Mesenchymal stem cell (in vitro differentiated cells and primary cell): Measurements from ENCODE around the gene POLR3K.

Source experiments
- DNase-seq: peaks from one replicate; pipeline ENCODE4 v3.0.0-alpha.2; 2013
- H2AFZ ChIP-seq: one replicate; pipeline ENCODE4 v1.6.1; 2013; ENCODE audit warnings: low read depth, mild to moderate bottlenecking, control low read depth, inconsistent platforms, low read length, moderate library complexity
- H2AK5ac ChIP-seq: 2 replicates; pipeline ENCODE4 v1.6.1; 2013; ENCODE audit warnings: low read length, moderate library complexity, mild to moderate bottlenecking, inconsistent platforms; ENCODE audit not compliant: severe bottlenecking
- H2BK120ac ChIP-seq: one replicate; pipeline ENCODE4 v1.6.1; 2013; ENCODE audit warnings: low read depth, mild to moderate bottlenecking, inconsistent platforms, low read length, moderate library complexity
- H2BK12ac ChIP-seq, 2 experiments: one replicate each; pipeline ENCODE4 v1.6.1; 2013; ENCODE audit warnings: inconsistent platforms in 2 of 2, low read length in 2 of 2, mild to moderate bottlenecking in 2 of 2, moderate library complexity in 2 of 2, control low read depth in 1 of 2
- H2BK15ac ChIP-seq: one replicate; pipeline ENCODE4 v1.6.1; 2013; ENCODE audit warnings: mild to moderate bottlenecking, low read depth, inconsistent platforms; ENCODE audit not compliant: poor library complexity, severe bottlenecking
- H2BK5ac ChIP-seq: 2 replicates; pipeline ENCODE4 v1.6.1; 2013; ENCODE audit warnings: low read depth, mild to moderate bottlenecking, low read length, control low read depth, inconsistent platforms; ENCODE audit not compliant: poor library complexity, severe bottlenecking
- H3K14ac ChIP-seq, 2 experiments: one replicate each; pipeline ENCODE4 v1.6.1; 2013; ENCODE audit warnings: inconsistent platforms in 2 of 2, low read length in 2 of 2, control low read depth in 1 of 2, mild to moderate bottlenecking in 1 of 2, moderate library complexity in 1 of 2
- H3K18ac ChIP-seq, 2 experiments: one replicate each; pipeline ENCODE4 v1.6.1; 2013; ENCODE audit warnings: inconsistent platforms in 2 of 2, low read length in 2 of 2, control low read depth in 1 of 2, low read depth in 1 of 2, mild to moderate bottlenecking in 1 of 2
- H3K23ac ChIP-seq, 2 experiments: one replicate each; pipeline ENCODE4 v1.6.1; 2013; ENCODE audit warnings: inconsistent platforms in 2 of 2, low read length in 2 of 2, mild to moderate bottlenecking in 2 of 2, moderate library complexity in 2 of 2, control low read depth in 1 of 2
- H3K27ac ChIP-seq: 2 replicates; pipeline ENCODE4 v1.5.1; 2013; ENCODE audit warnings: mild to moderate bottlenecking, moderate library complexity, low read length, control low read depth, inconsistent platforms; ENCODE audit not compliant: poor library complexity, severe bottlenecking
- H3K27me3 ChIP-seq, 2 experiments: 2 replicates each; pipeline versions ENCODE4 v1.6.1 to v1.7.0; 2013; ENCODE audit warnings: low read length in 2 of 2, mild to moderate bottlenecking in 2 of 2, moderate library complexity in 2 of 2, control low read depth in 1 of 2, inconsistent platforms in 1 of 2; ENCODE audit not compliant: control insufficient read depth in 1 of 2, insufficient read depth in 1 of 2
- H3K36me3 ChIP-seq, 2 experiments: 2 replicates each; pipeline versions ENCODE4 v1.6.1 to v1.7.0; 2013; ENCODE audit warnings: low read length in 2 of 2, control low read depth in 1 of 2, inconsistent platforms in 1 of 2, low read depth in 1 of 2, mild to moderate bottlenecking in 1 of 2; ENCODE audit not compliant: insufficient read depth in 2 of 2, control insufficient read depth in 1 of 2
- H3K4ac ChIP-seq, 2 experiments: one replicate each; pipeline ENCODE4 v1.6.1; 2013; ENCODE audit warnings: inconsistent platforms in 2 of 2, low read length in 2 of 2, mild to moderate bottlenecking in 2 of 2, moderate library complexity in 2 of 2, control low read depth in 1 of 2, low read depth in 1 of 2
- H3K4me1 ChIP-seq: 2 replicates; pipeline ENCODE4 v1.6.1; 2013; ENCODE audit warnings: low read depth, low read length, control low read depth; ENCODE audit not compliant: control insufficient read depth, insufficient read depth
- H3K4me2 ChIP-seq: 2 replicates; pipeline ENCODE4 v1.6.1; 2013; ENCODE audit warnings: low read length, mild to moderate bottlenecking, inconsistent platforms; ENCODE audit not compliant: poor library complexity, severe bottlenecking
- H3K4me3 ChIP-seq, 2 experiments: 2 replicates each; pipeline versions ENCODE4 v1.5.1 to v1.7.0; 2013; ENCODE audit warnings: low read length in 2 of 2, mild to moderate bottlenecking in 2 of 2, control low read depth in 1 of 2, low read depth in 1 of 2; ENCODE audit not compliant: insufficient read depth in 1 of 2
- H3K79me1 ChIP-seq: replicated peaks from 2 replicates; pipeline ENCODE4 v1.6.1; 2013; ENCODE audit warnings: mild to moderate bottlenecking, control low read depth, low read length, inconsistent platforms; ENCODE audit not compliant: poor library complexity, severe bottlenecking
- H3K9ac ChIP-seq: 2 replicates; pipeline ENCODE4 v1.7.0; 2013; ENCODE audit warnings: mild to moderate bottlenecking, low read length, moderate library complexity
- H3K9me3 ChIP-seq: 2 replicates; pipeline ENCODE4 v1.7.0; 2013; ENCODE audit warnings: mild to moderate bottlenecking, low read length; ENCODE audit not compliant: control insufficient read depth
- H4K8ac ChIP-seq: one replicate; pipeline ENCODE4 v1.6.1; 2013; ENCODE audit warnings: inconsistent platforms, mild to moderate bottlenecking, low read length, moderate library complexity
- H4K91ac ChIP-seq: one replicate; pipeline ENCODE4 v1.6.1; 2013; ENCODE audit warnings: mild to moderate bottlenecking, low read length, inconsistent platforms
- WGBS: methylation state at CpG from one replicate; pipeline ENCODE4 v1.1.7; 2013; ENCODE audit warnings: mixed read lengths; 5-methylcytosine and 5-hydroxymethylcytosine counted together

POLR3K gene

GRCh38 chr16:97822-98221 is 44.4 kb upstream of the POLR3K start:
- no peak overlapping the region for H2BK5ac ChIP-seq
- H3K4me1 ChIP-seq = peaks cover 40% of the 10 kb centered on the region
- no peaks in the 10 kb centered on the region for H3K9me3 ChIP-seq
- H3K27me3 ChIP-seq = no peaks in the 10 kb centered on the region
- H2BK120ac ChIP-seq = no peak overlapping the region
- WGBS = 81% methylated on average over 8 of the region's 8 CpGs
- no peak overlapping the region for H2BK12ac ChIP-seq
- no peak overlapping the region for H2BK15ac ChIP-seq
- H3K4me3 ChIP-seq = no peak overlapping the region
- H3K27ac ChIP-seq = no peak overlapping the region
- no peak for DNase-seq
- peaks cover 13% of the 10 kb centered on the region for H3K79me1 ChIP-seq
- H3K9ac ChIP-seq = no peak overlapping the region
- H3K4me2 ChIP-seq = no peak overlapping the region
- no peak overlapping the region for H3K14ac ChIP-seq
- no peak overlapping the region for H2AFZ ChIP-seq
- peaks cover 53 to 61% of the 10 kb centered on the region in 2 experiments for H3K36me3 ChIP-seq
- no peak overlapping the region for H4K8ac ChIP-seq
- H3K23ac ChIP-seq = no peak overlapping the region
- no peak overlapping the region for H3K18ac ChIP-seq
- no peak overlapping the region for H3K4ac ChIP-seq
- no peak overlapping the region for H4K91ac ChIP-seq
- no peak overlapping the region for H2AK5ac ChIP-seq

- H2BK12ac ChIP-seq = no peak overlapping the region
- H2BK15ac ChIP-seq = no peak overlapping the region
- no peak overlapping the region for H4K8ac ChIP-seq
- WGBS = 11% methylated on average over 11 of the region's 11 CpGs
- DNase-seq = peak; percentile 91
- H3K4me2 ChIP-seq = no peak overlapping the region
- H4K91ac ChIP-seq = no peak overlapping the region
- no peak overlapping the region for H2AK5ac ChIP-seq
- H2AFZ ChIP-seq = no peak overlapping the region
- H2BK5ac ChIP-seq = no peak overlapping the region
- H2BK120ac ChIP-seq = no peak overlapping the region
- H3K9ac ChIP-seq = no peak overlapping the region
- peaks cover 44% of the 10 kb centered on the region for H3K4me1 ChIP-seq
- H3K27me3 ChIP-seq = no peaks in the 10 kb centered on the region
- H3K18ac ChIP-seq = no peak overlapping the region
- H3K9me3 ChIP-seq = no peaks in the 10 kb centered on the region
- no peak overlapping the region for H3K27ac ChIP-seq
- no peak overlapping the region for H3K14ac ChIP-seq
- H3K79me1 ChIP-seq = peaks cover 13% of the 10 kb centered on the region
- no peak overlapping the region for H3K4ac ChIP-seq
- no peak overlapping the region for H3K23ac ChIP-seq
- H3K36me3 ChIP-seq = peaks cover 62 to 64% of the 10 kb centered on the region in 2 experiments
- no peak overlapping the region for H3K4me3 ChIP-seq
Measured at GRCh38 chr16:96935-97381, 43.5 kb upstream of the POLR3K start.

GRCh38 chr16:94918-95265 is 41.5 kb upstream of the POLR3K start:
- WGBS = 87% methylated on average over 5 of the region's 5 CpGs

GRCh38 chr16:92431-93339 is 39.3 kb upstream of the POLR3K start:
- no peak overlapping the region for H2AK5ac ChIP-seq
- H2AFZ ChIP-seq = peak overlapping the region; percentile 3
- peaks cover 36% of the 10 kb centered on the region for H3K79me1 ChIP-seq

More at GRCh38 chr16:94918-95265, 41.5 kb upstream of the POLR3K start:
- Histone ChIP-seq H3K9ac (peak overlapping the region; percentile 43), H3K27ac (no peak overlapping the region), H2BK12ac (peak overlapping the region in 1 of 2 experiments; percentile 16), H2BK15ac (no peak overlapping the region), H4K8ac (no peak overlapping the region), H3K4me1 (peaks cover 50% of the 10 kb centered on the region), H3K4me2 (no peak overlapping the region), H3K27me3 (no peaks in the 10 kb centered on the region), H3K4ac (no peak overlapping the region), H2AFZ (no peak overlapping the region), H3K4me3 (no peak overlapping the region), H3K23ac (no peak overlapping the region), H3K18ac (no peak overlapping the region), H3K9me3 (no peaks in the 10 kb centered on the region), H3K36me3 (peaks cover 64 to 72% of the 10 kb centered on the region in 2 experiments), H3K79me1 (peaks cover 18% of the 10 kb centered on the region), H2AK5ac (no peak overlapping the region), H2BK5ac (no peak overlapping the region), H2BK120ac (no peak overlapping the region), H4K91ac (no peak overlapping the region), H3K14ac (no peak overlapping the region)
- DNase-seq = no peak

More at GRCh38 chr16:92431-93339, 39.3 kb upstream of the POLR3K start:
- no peak for DNase-seq
- Histone ChIP-seq H2BK120ac (no peak overlapping the region), H3K4ac (peak overlapping the region in 1 of 2 experiments; percentile 24), H4K8ac (peak overlapping the region; percentile 66), H3K4me3 (no peak overlapping the region), H3K23ac (no peak overlapping the region), H3K27me3 (no peaks in the 10 kb centered on the region), H3K14ac (no peak overlapping the region), H2BK15ac (no peak overlapping the region), H3K4me2 (no peak overlapping the region), H2BK5ac (no peak overlapping the region), H3K36me3 (peaks cover 75% of the 10 kb centered on the region in 2 experiments), H4K91ac (peak overlapping the region; percentile 28), H2BK12ac (no peak overlapping the region), H3K9ac (no peak overlapping the region), H3K4me1 (peaks cover 42% of the 10 kb centered on the region), H3K9me3 (no peaks in the 10 kb centered on the region), H3K27ac (no peak overlapping the region), H3K18ac (no peak overlapping the region)
- WGBS = 95% methylated on average over 15 of the region's 15 CpGs
